Esophagus squamous epithelium (tissue), 4 donors: ENCODE data around the gene LDB2.

Source experiments
- CTCF ChIP-seq, 6 experiments: fragments of 450-650 bp in 4 of 6; fragments of 200-600 bp in 2 of 6; sonication (generic) in 2 of 6; IDR thresholded peaks; one replicate each; pipeline ENCODE4 v1.5.1; 2016 to 2019; ENCODE audit warnings: antibody characterized with exemption in 6 of 6, mild to moderate bottlenecking in 4 of 6, moderate library complexity in 4 of 6
- POLR2A ChIP-seq, 4 donors: fragments of 450-650 bp; IDR thresholded peaks; one replicate each; pipeline ENCODE4 v1.6.1; 2017; ENCODE audit warnings: antibody characterized with exemption in 4 of 4, mild to moderate bottlenecking in 4 of 4, moderate library complexity in 3 of 4

GRCh38 chr4:16728849-16729248, 169.6 kb downstream of the LDB2 start:
- TF ChIP-seq POLR2A (IDR thresholded peaks at IDR 0.05) (no peak), CTCF (IDR thresholded peaks at IDR 0.05) (no peak)
